Pancreas (tissue), 10 donors: Measurements from ENCODE around the gene FAM210B. TPM values are rescaled to one million over a fixed set of nuclear protein-coding genes. Genes with fewer than 3 reads are reported as not detected.
A peak's percentile ranks its signal among the peaks of the same experiment; 100 is the strongest.

ENCODE experiments used
- ATAC-seq, 4 donors: fragments of 200-7000 bp; cut with Tn5 transposase; one replicate each; pipeline versions ENCODE4 v1.8.0 to v1.9.1; 2020; ENCODE audit warnings: mild to moderate bottlenecking in 4 of 4, moderate library complexity in 4 of 4
- DNase-seq, 6 donors: peaks; one replicate each; pipeline ENCODE4 v3.0.0-alpha.2; 2020
- FAIRE-seq: peaks from 2 replicates; lab custom pipeline; 2012; peaks lifted over from hg19 to GRCh38; lab: Jason Lieb, UNC
- H3K27ac ChIP-seq, 4 donors: fragments of 200-600 bp; sonication (generic); 1 replicate in 3 of 4; 2 replicates in 1 of 4; pipeline versions ENCODE4 v1.5.0 to v1.8.0; 2020
- H3K27me3 ChIP-seq, 4 donors: fragments of 200-600 bp; one replicate each; pipeline ENCODE4 v1.8.0; 2021
- H3K36me3 ChIP-seq, 3 donors: fragments of 200-600 bp; sonication (generic) in 1 of 3; one replicate each; pipeline versions ENCODE4 v1.5.0 to v1.8.0; 2020 to 2021
- H3K4me1 ChIP-seq, 3 donors: fragments of 200-600 bp; one replicate each; pipeline ENCODE4 v1.8.0; 2021
- H3K4me3 ChIP-seq, 4 donors: fragments of 200-600 bp; sonication (generic) in 2 of 4; one replicate each; pipeline versions ENCODE4 v1.5.0 to v1.8.0; 2020 to 2021
- H3K9me3 ChIP-seq, 4 donors: fragments of 200-600 bp; one replicate each; pipeline ENCODE4 v1.8.0; 2021
- WGBS, 2 donors: extraction: QIAGEN DNeasy Blood & Tissue Kit; methylation state at CpG; one replicate each; pipeline ENCODE4 v1.1.7; 2013; 5-methylcytosine and 5-hydroxymethylcytosine counted together
- intact Hi-C, 3 donors: fragments of 100-400 bp; cut with DNase I; formaldehyde crosslinking; loops; one replicate each; pipeline versions ENCODE4 v1.11.1 to v1.14.2; 2022
- polyA plus RNA-seq, 2 donors: library from polyadenylated mRNA; stranded (reverse); fragments of 200-250 nt; gene quantifications; one replicate each; pipeline ENCODE4 v1.2.3, GENCODE V29; 2013
- total RNA-seq, 6 donors: library from RNA; stranded (reverse); fragmentation: NEBNext Ultra II Directional in 4 of 6; extraction: Animal tissue kit (Norgen Biotek cat#: 25700) in 4 of 6; gene quantifications; one replicate each; pipeline versions ENCODE4 v1.2.1 to v1.2.4, GENCODE V29; 2021 to 2023
- TF ChIP-seq, protein P1 (sequence below), 4 donors: fragments of 200-600 bp; sonication (generic) in 3 of 4; IDR thresholded peaks; one replicate each; pipeline versions ENCODE4 v1.5.0 to v1.8.0; 2021; ENCODE audit warnings: antibody characterized with exemption in 4 of 4
- donor health status: healthy with polysubstance abuse.
- donor health status: DM: no; HTN: no; CAD: no; lungs with moderate emphysema.
- donor health status: DM: no; HTN: no; CAD: no.
- donor health status: control.
- donor health status: control.
- donor health status: Bipolar disorder and iron deficiency.
- donor health status: DM: yes; HTN: yes; CAD: no.
- donor health status: DM: no; HTN: no; CAD: no.
- donor health status: DM: no; HTN: no; CAD: no.
- donor health status: DM: yes; HTN: yes; CAD: no.

FAM210B gene, protein sequence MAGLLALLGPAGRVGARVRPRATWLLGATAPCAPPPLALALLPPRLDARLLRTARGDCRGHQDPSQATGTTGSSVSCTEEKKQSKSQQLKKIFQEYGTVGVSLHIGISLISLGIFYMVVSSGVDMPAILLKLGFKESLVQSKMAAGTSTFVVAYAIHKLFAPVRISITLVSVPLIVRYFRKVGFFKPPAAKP
- total RNA-seq = 10 to 100 TPM; 15.3 to 28.2 (median 24.8) TPM
- polyA plus RNA-seq = 10 to 100 TPM; 13.1 to 29.6 TPM

DNA sequence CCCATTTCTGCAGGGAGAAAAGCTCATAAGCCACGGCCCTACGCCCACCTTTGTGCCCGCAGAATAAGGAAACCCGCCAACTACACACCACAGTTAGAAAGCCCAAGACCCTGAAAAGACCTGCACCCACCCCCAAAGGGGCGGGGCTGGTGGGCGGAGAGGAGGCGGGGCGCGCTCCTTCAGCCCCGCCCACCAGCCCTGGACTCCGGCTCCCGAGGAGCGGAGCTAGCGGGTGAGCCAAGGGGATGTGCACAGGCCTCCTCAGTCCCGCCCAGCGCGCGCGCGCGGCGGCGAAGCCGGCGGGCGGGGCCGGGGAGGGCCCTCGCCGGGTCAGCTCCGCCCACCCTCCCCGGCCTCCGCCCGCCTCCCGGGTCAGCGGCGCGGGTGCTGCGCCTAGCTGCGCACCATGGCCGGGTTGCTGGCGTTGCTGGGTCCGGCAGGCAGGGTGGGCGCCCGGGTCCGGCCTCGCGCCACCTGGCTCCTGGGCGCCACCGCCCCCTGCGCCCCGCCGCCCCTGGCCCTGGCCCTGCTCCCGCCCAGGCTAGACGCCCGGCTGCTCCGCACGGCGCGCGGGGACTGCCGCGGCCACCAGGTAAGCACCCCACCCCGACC lies at the start of gene FAM210B:
TSS of gene FAM210B (plus strand) at position 375 of the 612 bp plus-strand sequence. CDS start at position 407, 32 bp downstream.
- FAIRE-seq (no peak), ATAC-seq (peak; percentile 95 to 98 (median 97)), DNase-seq (peak; percentile 86 to 96 (median 90))
- intact Hi-C loops = no loop called here
- H3K27ac ChIP-seq = peak within 1 kb of the TSS; percentile 24 to 62 (median 50)
- 1% methylated on average over 46 to 63 of the region's 63 CpGs for WGBS, 2 donors
- peaks cover 0 to 6% (median 0%) of the 10 kb centered on the region in 3 donors for H3K4me1 ChIP-seq
- peak within 1 kb of the TSS; percentile 87 to 96 (median 95) for H3K4me3 ChIP-seq
- H3K27me3 ChIP-seq = no peaks in the 10 kb centered on the region
- no peaks in the 10 kb centered on the region for H3K9me3 ChIP-seq
- H3K36me3 ChIP-seq = no peaks in the 10 kb centered on the region
- TF ChIP-seq, protein P1, sequence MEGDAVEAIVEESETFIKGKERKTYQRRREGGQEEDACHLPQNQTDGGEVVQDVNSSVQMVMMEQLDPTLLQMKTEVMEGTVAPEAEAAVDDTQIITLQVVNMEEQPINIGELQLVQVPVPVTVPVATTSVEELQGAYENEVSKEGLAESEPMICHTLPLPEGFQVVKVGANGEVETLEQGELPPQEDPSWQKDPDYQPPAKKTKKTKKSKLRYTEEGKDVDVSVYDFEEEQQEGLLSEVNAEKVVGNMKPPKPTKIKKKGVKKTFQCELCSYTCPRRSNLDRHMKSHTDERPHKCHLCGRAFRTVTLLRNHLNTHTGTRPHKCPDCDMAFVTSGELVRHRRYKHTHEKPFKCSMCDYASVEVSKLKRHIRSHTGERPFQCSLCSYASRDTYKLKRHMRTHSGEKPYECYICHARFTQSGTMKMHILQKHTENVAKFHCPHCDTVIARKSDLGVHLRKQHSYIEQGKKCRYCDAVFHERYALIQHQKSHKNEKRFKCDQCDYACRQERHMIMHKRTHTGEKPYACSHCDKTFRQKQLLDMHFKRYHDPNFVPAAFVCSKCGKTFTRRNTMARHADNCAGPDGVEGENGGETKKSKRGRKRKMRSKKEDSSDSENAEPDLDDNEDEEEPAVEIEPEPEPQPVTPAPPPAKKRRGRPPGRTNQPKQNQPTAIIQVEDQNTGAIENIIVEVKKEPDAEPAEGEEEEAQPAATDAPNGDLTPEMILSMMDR (IDR thresholded peaks at IDR 0.05) = no peak

DNA sequence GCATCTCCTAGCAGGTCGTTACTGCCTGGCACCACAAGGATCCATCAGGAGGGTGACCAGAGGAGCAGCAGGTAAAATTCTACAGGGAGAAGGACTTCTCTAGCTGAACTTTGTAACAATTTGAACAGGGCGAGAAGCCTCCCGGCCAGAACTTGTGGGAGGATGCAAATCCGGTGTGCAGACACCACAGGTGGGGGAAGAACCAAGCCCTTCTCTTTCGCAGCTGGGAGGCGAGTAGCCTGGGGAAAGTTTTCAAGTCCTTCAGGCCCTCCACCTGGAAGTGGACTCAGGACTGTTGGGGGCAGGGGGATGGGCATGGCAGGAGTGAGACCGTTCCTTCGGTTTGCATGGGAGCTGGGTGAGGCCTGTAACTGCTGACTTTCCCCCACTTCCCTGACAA lies 42.7 kb upstream of the FAM210B start:
- TF ChIP-seq, protein P1 (IDR thresholded peaks at IDR 0.05) = no peak
- no peak for ATAC-seq
- Histone ChIP-seq H3K27me3 (no peaks in the 10 kb centered on the region), H3K4me1 (no peaks in the 10 kb centered on the region), H3K27ac (no peak overlapping the region), H3K4me3 (no peak overlapping the region), H3K36me3 (no peaks in the 10 kb centered on the region), H3K9me3 (no peaks in the 10 kb centered on the region)
- intact Hi-C loops = no loop called here
- DNase-seq = no peak
- FAIRE-seq = no peak
- WGBS, 2 donors = 67 to 72% methylated on average over 8 of the region's 8 CpGs

DNA sequence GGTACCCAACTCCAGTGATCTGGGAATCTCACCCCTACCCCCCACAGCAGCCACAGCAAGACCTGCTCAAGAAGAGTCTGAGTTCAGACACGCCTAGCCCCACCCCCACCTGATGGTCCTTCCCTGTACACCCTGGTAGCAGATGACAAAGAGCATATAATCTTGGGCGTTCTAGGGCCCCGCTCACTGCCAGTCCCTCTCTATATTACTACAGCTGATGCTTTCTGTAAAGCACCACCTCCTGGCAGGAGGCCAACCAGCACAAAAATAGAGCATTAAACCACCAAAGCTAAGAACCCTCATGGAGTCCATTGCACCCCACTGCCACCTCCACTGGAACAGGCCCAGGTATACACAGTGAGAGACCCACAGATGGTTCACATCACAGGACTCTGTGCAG lies 42.3 kb upstream of the FAM210B start:
- 68 to 77% methylated on average over 3 of the region's 3 CpGs for WGBS, 2 donors
- ATAC-seq = no peak
- no peak overlapping the region for H3K27ac ChIP-seq
- no peak for DNase-seq
- H3K4me3 ChIP-seq = no peak overlapping the region
- intact Hi-C loops = no loop called here
- no peaks in the 10 kb centered on the region for H3K27me3 ChIP-seq
- no peaks in the 10 kb centered on the region for H3K9me3 ChIP-seq
- no peak for FAIRE-seq
- H3K36me3 ChIP-seq = no peaks in the 10 kb centered on the region
- TF ChIP-seq, protein P1 (IDR thresholded peaks at IDR 0.05) = no peak
- no peaks in the 10 kb centered on the region for H3K4me1 ChIP-seq

DNA sequence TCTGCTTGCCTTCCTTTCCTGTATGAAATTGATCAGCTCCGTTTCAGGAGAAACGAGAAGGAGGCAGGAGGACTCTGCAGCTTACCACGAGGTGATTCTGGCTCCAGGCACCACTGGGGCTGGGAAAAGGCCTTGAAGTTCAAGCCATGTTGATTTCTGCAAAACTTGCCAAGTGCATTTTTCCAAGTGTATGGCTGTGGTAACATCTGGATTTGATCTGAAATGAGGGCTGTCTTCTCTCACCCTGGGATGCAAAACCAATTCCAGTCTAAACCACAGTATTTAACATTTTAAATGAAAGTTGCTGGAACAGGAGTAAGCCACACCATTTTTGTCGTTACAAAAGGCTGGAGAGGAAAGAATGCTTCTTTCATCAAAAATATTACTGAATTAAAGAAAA lies 36.1 kb upstream of the FAM210B start:
- Histone ChIP-seq H3K4me1 (no peaks in the 10 kb centered on the region), H3K27me3 (no peaks in the 10 kb centered on the region), H3K36me3 (no peaks in the 10 kb centered on the region), H3K4me3 (no peak overlapping the region), H3K27ac (no peak overlapping the region), H3K9me3 (no peaks in the 10 kb centered on the region)
- WGBS, 2 donors = 27 to 28% methylated on average over 4 of the region's 4 CpGs
- peak in 1 of 4 donors; percentile 26 for ATAC-seq
- FAIRE-seq = no peak
- TF ChIP-seq, protein P1 (IDR thresholded peaks at IDR 0.05) = no peak
- DNase-seq = no peak
- intact Hi-C loops = no loop called here

DNA sequence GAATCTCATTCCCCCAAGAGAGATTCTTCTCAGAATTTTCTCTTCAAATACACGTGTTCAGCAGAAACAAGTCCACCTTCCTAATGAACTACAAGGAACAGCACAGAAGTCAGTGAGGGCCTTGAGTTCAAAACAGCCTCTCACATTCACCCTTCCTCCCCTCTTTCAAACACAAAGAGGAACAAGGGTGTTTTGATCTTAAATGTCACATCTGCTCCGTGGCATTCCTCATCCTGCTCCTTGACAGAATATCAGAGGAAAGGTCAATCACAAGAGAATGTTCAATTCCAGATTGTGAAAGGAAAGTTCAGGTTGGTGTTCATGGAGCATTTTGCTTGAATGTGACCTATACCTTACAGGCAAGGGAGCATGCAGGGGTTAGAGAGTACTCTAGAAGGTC lies 35.6 kb upstream of the FAM210B start:
- 22 to 23% methylated on average over 2 of the region's 2 CpGs for WGBS, 2 donors
- DNase-seq = no peak
- ATAC-seq = no peak
- H3K27me3 ChIP-seq = no peaks in the 10 kb centered on the region
- intact Hi-C loops = no loop called here
- H3K4me3 ChIP-seq = no peak overlapping the region
- no peaks in the 10 kb centered on the region for H3K4me1 ChIP-seq
- FAIRE-seq = no peak
- TF ChIP-seq, protein P1 (IDR thresholded peaks at IDR 0.05) = no peak
- no peaks in the 10 kb centered on the region for H3K9me3 ChIP-seq
- H3K27ac ChIP-seq = no peak overlapping the region
- H3K36me3 ChIP-seq = no peaks in the 10 kb centered on the region
